A375 (cell line): ENCODE results near the gene PDHA1. TPM values are rescaled to one million over a fixed set of nuclear protein-coding genes. Genes with fewer than 3 reads are reported as not detected.

ENCODE experiments used
- small RNA-seq: library from RNA; depleted of rRNA; stranded (forward); fragments of <200 nt; gene quantifications from one replicate; pipeline ENCODE3, GENCODE V24; 2014
- total RNA-seq: library from RNA; depleted of rRNA; stranded (reverse); fragments of >200 nt; shearing (Covaris generic); gene quantifications from 2 replicates; pipeline ENCODE4 v1.2.3, GENCODE V29; 2014; rRNA removed

The PDHA1 gene
- 224 and 260 TPM in 2 replicates for total RNA-seq

GRCh38 chrX:19343535-19344408 is at the start of gene PDHA1:
TSS of gene PDHA1 (plus strand) at chrX:19343927. CDS start at chrX:19344038, 111 bp downstream.

Small RNA genes within 50 kb of the gene (small RNA-seq; reads per million reads assigned to genes)
- gene RF00019, result not detected

Other genes with a start within 250 kb of the PDHA1 start
- gene ADGRG2, start 221.5 kb upstream of the PDHA1 start, total RNA-seq, result not detected in 2 replicates
- gene MAP3K15, start 171.6 kb downstream of the PDHA1 start, total RNA-seq, result 0.15 and 0.32 TPM in 2 replicates